ENCODE results near the gene TFAP2E.
"Not testable (repeated sequence)": the region's sequence is repeated elsewhere in the genome, so short reads cannot be mapped to it uniquely, and the experiment has no call there.

TFAP2E gene

GRCh38 chr1:35571263-35571662 is 1.9 kb upstream of the TFAP2E start:
- CTCF ChIA-PET: interaction anchor here (1.1 to 4.8 kb wide), 7 partner anchors 10 to 167 kb away, joined by 3 to 40 read pairs (median 4); no protein-coding TSS in a partner anchor
- Mint-ChIP-seq H3K4me3 (no peak overlapping the region), H3K27ac (no peak overlapping the region), H3K27me3 (peaks cover 56% of the 10 kb centered on the region), H3K9me3 (no peaks in the 10 kb centered on the region), H3K36me3 (peaks cover 3% of the 10 kb centered on the region), H3K4me1 (peaks cover 11% of the 10 kb centered on the region)
- DNase-seq: peak; percentile 18

- Mint-ChIP-seq H3K4me1 (peaks cover 16% of the 10 kb centered on the region), H3K27ac (no peak overlapping the region), H3K4me3 (no peak overlapping the region), H3K36me3 (no peaks in the 10 kb centered on the region), H3K27me3 (peaks cover 65% of the 10 kb centered on the region), H3K9me3 (no peaks in the 10 kb centered on the region)
- CTCF ChIA-PET: interaction anchor here (1.1 to 4.8 kb wide), 7 partner anchors 11 to 165 kb away, joined by 3 to 40 read pairs (median 4); no protein-coding TSS in a partner anchor
- DNase-seq: no peak
Measured at GRCh38 chr1:35572296-35572695, 818 bp upstream of the TFAP2E start.

- DNase-seq: no peak
- peaks cover 78% of the 10 kb centered on the region for H3K27me3 Mint-ChIP-seq
- no peak overlapping the region for H3K4me3 Mint-ChIP-seq
- H3K36me3 Mint-ChIP-seq: peaks cover 3% of the 10 kb centered on the region
- no peaks in the 10 kb centered on the region for H3K9me3 Mint-ChIP-seq
- CTCF ChIA-PET: interaction anchor here (1.0 to 4.8 kb wide), 2 partner anchors 9 to 141 kb away, joined by 3 to 40 read pairs; no protein-coding TSS in a partner anchor
- H3K4me1 Mint-ChIP-seq: peaks cover 28% of the 10 kb centered on the region
- H3K27ac Mint-ChIP-seq: no peak overlapping the region
Measured at GRCh38 chr1:35574125-35574654, 1.1 kb downstream of the TFAP2E start.

- peaks cover 3% of the 10 kb centered on the region for H3K36me3 Mint-ChIP-seq
- peaks cover 28% of the 10 kb centered on the region for H3K4me1 Mint-ChIP-seq
- H3K4me3 Mint-ChIP-seq: no peak overlapping the region
- CTCF ChIA-PET: no interaction called here
- H3K27me3 Mint-ChIP-seq: peaks cover 78% of the 10 kb centered on the region
- no peaks in the 10 kb centered on the region for H3K9me3 Mint-ChIP-seq
- no peak overlapping the region for H3K27ac Mint-ChIP-seq
- no peak for DNase-seq
Measured at GRCh38 chr1:35574655-35575415, 1.7 kb downstream of the TFAP2E start.

- peaks cover 82% of the 10 kb centered on the region for H3K27me3 Mint-ChIP-seq
- H3K4me1 Mint-ChIP-seq: peaks cover 28% of the 10 kb centered on the region
- no peak for DNase-seq
- H3K27ac Mint-ChIP-seq: no peak overlapping the region
- CTCF ChIA-PET: interaction anchor here (1.5 kb wide), 1 partner anchor 140 kb away, joined by 7 read pairs; no protein-coding TSS in a partner anchor
- H3K36me3 Mint-ChIP-seq: peaks cover 3% of the 10 kb centered on the region
- H3K9me3 Mint-ChIP-seq: no peaks in the 10 kb centered on the region
- no peak overlapping the region for H3K4me3 Mint-ChIP-seq
Measured at GRCh38 chr1:35575416-35575958, 2.4 kb downstream of the TFAP2E start.

- CTCF ChIA-PET: interaction anchor here (1.5 kb wide), 1 partner anchor 140 kb away, joined by 7 read pairs; no protein-coding TSS in a partner anchor
- peak overlapping the region; percentile 69 for H3K4me3 Mint-ChIP-seq
- peaks cover 28% of the 10 kb centered on the region for H3K4me1 Mint-ChIP-seq
- H3K9me3 Mint-ChIP-seq: no peaks in the 10 kb centered on the region
- H3K27ac Mint-ChIP-seq: peak overlapping the region; percentile 52
- DNase-seq: no peak
- peaks cover 74% of the 10 kb centered on the region for H3K27me3 Mint-ChIP-seq
- peaks cover 3% of the 10 kb centered on the region for H3K36me3 Mint-ChIP-seq
Measured at GRCh38 chr1:35576061-35576765, 3.1 kb downstream of the TFAP2E start.

GRCh38 chr1:35576766-35577070 is 3.6 kb downstream of the TFAP2E start:
- Mint-ChIP-seq H3K27ac (peak overlapping the region; percentile 52), H3K4me1 (peaks cover 28% of the 10 kb centered on the region), H3K4me3 (peak overlapping the region; percentile 69), H3K27me3 (peaks cover 69% of the 10 kb centered on the region)
- CTCF ChIA-PET: interaction anchor here (1.5 kb wide), 1 partner anchor 139 kb away, joined by 7 read pairs; no protein-coding TSS in a partner anchor
- not testable (repeated sequence) for H3K36me3 Mint-ChIP-seq, H3K9me3 Mint-ChIP-seq, DNase-seq

GRCh38 chr1:35577071-35577998 is 4.2 kb downstream of the TFAP2E start:
- CTCF ChIA-PET: interaction anchor here (0.7 to 2.7 kb wide), 7 partner anchors 8 to 195 kb away, joined by 3 to 12 read pairs (median 6); no protein-coding TSS in a partner anchor
- H3K27me3 Mint-ChIP-seq: peaks cover 63% of the 10 kb centered on the region

GRCh38 chr1:35580949-35581388 is 7.9 kb downstream of the TFAP2E start:
- H3K4me1 Mint-ChIP-seq: peaks cover 22% of the 10 kb centered on the region
- CTCF ChIA-PET: interaction anchor here (1.0 to 2.1 kb wide), 2 partner anchors 135 to 146 kb away, joined by 3 to 7 read pairs; no protein-coding TSS in a partner anchor
- no peak overlapping the region for H3K27ac Mint-ChIP-seq
- peaks cover 30% of the 10 kb centered on the region for H3K27me3 Mint-ChIP-seq
- no peak for DNase-seq
- no peaks in the 10 kb centered on the region for H3K9me3 Mint-ChIP-seq
- H3K36me3 Mint-ChIP-seq: peaks cover 3% of the 10 kb centered on the region
- H3K4me3 Mint-ChIP-seq: no peak overlapping the region

More at GRCh38 chr1:35577071-35577998, 4.2 kb downstream of the TFAP2E start:
- H3K9me3 Mint-ChIP-seq: no peaks in the 10 kb centered on the region
- peak overlapping the region; percentile 68 for H3K4me3 Mint-ChIP-seq
- peak overlapping the region; percentile 62 for H3K27ac Mint-ChIP-seq
- peaks cover 3% of the 10 kb centered on the region for H3K36me3 Mint-ChIP-seq
- peaks cover 28% of the 10 kb centered on the region for H3K4me1 Mint-ChIP-seq
- peak; percentile 84 for DNase-seq

- CTCF ChIA-PET: interaction anchor here (1.0 kb wide), 1 partner anchor 145 kb away, joined by 3 read pairs; no protein-coding TSS in a partner anchor
- Mint-ChIP-seq H3K27me3 (peaks cover 23% of the 10 kb centered on the region), H3K4me1 (peaks cover 15% of the 10 kb centered on the region)
- H3K4me3 Mint-ChIP-seq, H3K36me3 Mint-ChIP-seq, H3K27ac Mint-ChIP-seq, DNase-seq, H3K9me3 Mint-ChIP-seq: not testable (repeated sequence)
Measured at GRCh38 chr1:35581621-35582020, 8.5 kb downstream of the TFAP2E start.

- no peaks in the 10 kb centered on the region for H3K36me3 Mint-ChIP-seq
- no peak overlapping the region for H3K4me3 Mint-ChIP-seq
- DNase-seq: no peak
- CTCF ChIA-PET: interaction anchor here (1.2 to 1.4 kb wide), 3 partner anchors 21 to 142 kb away, joined by 3 to 5 read pairs (median 4); no protein-coding TSS in a partner anchor
- H3K27ac Mint-ChIP-seq: no peak overlapping the region
- H3K4me1 Mint-ChIP-seq: no peaks in the 10 kb centered on the region
- peaks cover under 1% of the 10 kb centered on the region for H3K27me3 Mint-ChIP-seq
- H3K9me3 Mint-ChIP-seq: no peaks in the 10 kb centered on the region
Measured at GRCh38 chr1:35585281-35585680, 12.2 kb downstream of the TFAP2E start.

- peak overlapping the region; percentile 63 for H3K27ac Mint-ChIP-seq
- not testable (repeated sequence) for H3K4me3 Mint-ChIP-seq, H3K27me3 Mint-ChIP-seq, DNase-seq, H3K36me3 Mint-ChIP-seq, H3K9me3 Mint-ChIP-seq, H3K4me1 Mint-ChIP-seq
- CTCF ChIA-PET: interaction anchor here (1.2 to 1.4 kb wide), 2 partner anchors 21 to 129 kb away, joined by 3 to 4 read pairs; no protein-coding TSS in a partner anchor
Measured at GRCh38 chr1:35585805-35586204, 12.7 kb downstream of the TFAP2E start.

GRCh38 chr1:35586808-35587207 is 13.7 kb downstream of the TFAP2E start:
- CTCF ChIA-PET: no interaction called here
- H3K4me3 Mint-ChIP-seq: no peak overlapping the region
- H3K27me3 Mint-ChIP-seq: no peaks in the 10 kb centered on the region
- no peak for DNase-seq
- H3K27ac Mint-ChIP-seq: no peak overlapping the region
- no peaks in the 10 kb centered on the region for H3K4me1 Mint-ChIP-seq
- H3K36me3 Mint-ChIP-seq: no peaks in the 10 kb centered on the region
- no peaks in the 10 kb centered on the region for H3K9me3 Mint-ChIP-seq
